HepG2 (cell line): ENCODE measurements around the gene DDX24. TPM values are rescaled to one million over a fixed set of nuclear protein-coding genes. Genes with fewer than 3 reads are reported as not detected.
A peak's percentile ranks its signal among the peaks of the same experiment; 100 is the strongest.

Source experiments
- DR1 ChIP-seq: sonication (generic); formaldehyde crosslinking; IDR thresholded peaks from 2 replicates; pipeline ENCODE4 v1.8.0; 2021; ENCODE audit warnings: mild to moderate bottlenecking, missing genetic modification reagents, inconsistent platforms
- ELF3 ChIP-seq: IDR thresholded peaks from 2 replicates; pipeline ENCODE4 v1.6.1; 2016; ENCODE audit warnings: missing genetic modification reagents, missing compliant biosample characterization
- ERF ChIP-seq: IDR thresholded peaks from 2 replicates; pipeline ENCODE4 v1.6.1; 2018; ENCODE audit warnings: missing biosample characterization, missing genetic modification reagents
- HES4 ChIP-seq: sonication (generic); formaldehyde crosslinking; IDR thresholded peaks from 2 replicates; pipeline ENCODE4 v1.9.0; 2021; ENCODE audit warnings: mild to moderate bottlenecking, missing genetic modification reagents, borderline replicate concordance
- PRDM15 ChIP-seq: sonication (generic); formaldehyde crosslinking; IDR thresholded peaks from 2 replicates; pipeline ENCODE4 v1.4.0; 2020; ENCODE audit warnings: missing genetic modification reagents
- TBX3 ChIP-seq: fragments of 450-650 bp; IDR thresholded peaks from 2 replicates; pipeline ENCODE4 v1.6.1; 2017; ENCODE audit warnings: antibody characterized with exemption, mild to moderate bottlenecking, inconsistent platforms, borderline replicate concordance
- YY1 ChIP-seq: IDR thresholded peaks from 2 replicates; pipeline ENCODE4 v1.6.1; 2011; ENCODE audit warnings: low read length, low read depth, moderate library complexity, mild to moderate bottlenecking; ENCODE audit not compliant: insufficient read depth, insufficient replicate concordance
- ZFP91 ChIP-seq: sonication (generic); formaldehyde crosslinking; IDR thresholded peaks from 2 replicates; pipeline ENCODE4 v1.9.0; 2022; ENCODE audit warnings: missing genetic modification reagents, mild to moderate bottlenecking, borderline replicate concordance
- ZMYM4 ChIP-seq: sonication (generic); formaldehyde crosslinking; IDR thresholded peaks from 2 replicates; pipeline ENCODE4 v1.8.1; 2023; ENCODE audit warnings: mild to moderate bottlenecking, missing genetic modification reagents
- ZNF281 ChIP-seq: sonication (generic); formaldehyde crosslinking; IDR thresholded peaks from 2 replicates; pipeline ENCODE4 v1.4.0; 2020; ENCODE audit warnings: missing genetic modification reagents, borderline replicate concordance
- ZNF547 ChIP-seq: sonication (generic); formaldehyde crosslinking; IDR thresholded peaks from 2 replicates; pipeline ENCODE4 v1.5.1; 2020; ENCODE audit warnings: mild to moderate bottlenecking, missing genetic modification reagents
- ZNF572 ChIP-seq: sonication (generic); formaldehyde crosslinking; IDR thresholded peaks from 2 replicates; pipeline ENCODE4 v1.5.1; 2020; ENCODE audit warnings: mild to moderate bottlenecking, missing genetic modification reagents
- ZNF687 ChIP-seq: sonication (generic); formaldehyde crosslinking; IDR thresholded peaks from 2 replicates; pipeline ENCODE4 v1.5.1; 2020; ENCODE audit warnings: mild to moderate bottlenecking, missing genetic modification reagents, moderate library complexity
- ZNF788 ChIP-seq: sonication (generic); formaldehyde crosslinking; IDR thresholded peaks from 2 replicates; pipeline ENCODE4 v1.5.0; 2020; ENCODE audit warnings: mild to moderate bottlenecking, missing genetic modification reagents, borderline replicate concordance
- polyA plus RNA-seq, 8 experiments: library from polyadenylated mRNA; depleted of rRNA in 3 of 8; stranded (reverse) in 7 of 8; unstranded in 1 of 8; fragments of >200 nt; fragmentation: Illumina TruSeq in 4 of 8; extraction: Trizol in 4 of 8; gene quantifications; 2 replicates each; pipeline versions ENCODE4 v1.2.1 to v1.2.3, GENCODE V29; 2011 to 2016; ENCODE audit warnings: low read depth in 4 of 8, missing spikeins in 1 of 8, mixed read lengths in 1 of 8; ENCODE audit not compliant: insufficient read depth in 1 of 8
- total RNA-seq, 5 experiments: library from RNA; depleted of rRNA; stranded (reverse); fragments of >200 nt; fragmentation: Illumina TruSeq; extraction: Trizol; gene quantifications; 2 replicates each; pipeline ENCODE4 v1.2.3, GENCODE V29; 2016; ENCODE audit warnings: low read depth in 1 of 5

DDX24 gene
- total and polyA plus RNA-seq, 2 of the 13 experiments (the other 11 are each of a cell fraction or from before 2014, with no cell fraction given), result 67.3 to 149 TPM

- TF ChIP-seq ZNF687 (CRISPR knock-in tag), result peak; percentile 24; the same call in 1 of the 2 replicates
- TF ChIP-seq PRDM15 (CRISPR knock-in tag), result no peak
- TF ChIP-seq ZFP91 (CRISPR knock-in tag), result peak; percentile 50; the same call in 1 of the 2 replicates
- 0 out of 2 replicates have a peak, but pooled peaks have one; percentile 42 for TF ChIP-seq ERF
- TF ChIP-seq DR1 (CRISPR knock-in tag), result no peak
- TF ChIP-seq TBX3, result 0 out of 2 replicates have a peak, but pooled peaks have one; percentile 14
- no peak for TF ChIP-seq HES4 (CRISPR knock-in tag)
- 0 out of 2 replicates have a peak, but pooled peaks have one; percentile 46 for TF ChIP-seq ZNF547
- TF ChIP-seq ZNF788 (CRISPR knock-in tag), result peak; percentile 19; the same call in 1 of the 2 replicates
- TF ChIP-seq ELF3 (CRISPR knock-in tag), result 0 out of 2 replicates have a peak, but pooled peaks have one; percentile 24
- TF ChIP-seq ZNF572, result 0 out of 2 replicates have a peak, but pooled peaks have one; percentile 35
- TF ChIP-seq YY1, result peak; percentile 20
- TF ChIP-seq ZNF281 (CRISPR knock-in tag), result no peak
- peak; percentile 33; the same call in 1 of the 2 replicates for TF ChIP-seq ZMYM4 (CRISPR knock-in tag)
Measured at GRCh38 chr14:94036313-94037167, 44.5 kb downstream of the DDX24 start (continued).
